ENCODE data around the gene GLTP. TPM values are rescaled to one million over a fixed set of nuclear protein-coding genes. Genes with fewer than 3 reads are reported as not detected.

GLTP gene
- total and polyA plus RNA-seq, 2 of the 4 experiments (the other 2 are of a cell fraction), result 34.4 to 58.4 TPM

DNA sequence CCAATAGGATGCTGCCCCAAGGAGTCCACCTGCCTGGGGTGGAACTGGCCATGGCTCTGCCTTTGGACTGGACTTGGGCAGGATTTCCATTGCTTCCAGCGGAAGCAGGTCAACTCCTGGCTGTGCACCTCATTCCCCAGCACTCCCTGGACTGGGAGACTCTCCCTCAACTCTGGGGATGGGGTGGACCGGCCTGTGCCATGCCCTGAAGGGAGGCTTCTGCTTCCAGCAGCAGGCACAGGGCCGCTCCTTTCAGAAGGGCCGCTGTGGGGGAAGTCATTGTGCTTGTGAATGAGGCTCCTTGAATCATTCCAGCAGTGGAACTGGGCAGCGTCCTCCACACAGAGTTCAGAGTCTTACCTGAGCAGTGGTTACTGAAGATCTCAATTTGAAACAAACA is 42.7 kb upstream of the GLTP start:
- dilution Hi-C loops (cut with HindIII; ENCODE audit: low sequenced_read_pairs, unreplicated experiment) (no loop called here), in situ Hi-C loops (cut with MboI; ENCODE audit: low sequenced_read_pairs) (no loop called here), intact Hi-C loops (cut with micrococcal nuclease) (no loop called here)
- no peak overlapping the region for H2AK9ac ChIP-seq (replicated peaks; ENCODE audit: low read depth, low read length, poor library complexity)
- no peak for DNase-seq
- POLR2A ChIA-PET (ENCODE audit: unreplicated experiment), result no interaction called here
- no peak overlapping the region for H3K4ac ChIP-seq (ENCODE audit: low read depth, low read length)
- H2BK120ac ChIP-seq (ENCODE audit: low read depth, low read length), result no peak overlapping the region
- no peak overlapping the region for H4K8ac ChIP-seq (ENCODE audit: low read depth in 2 of 2, low read length in 2 of 2)
- H3K14ac ChIP-seq (replicated peaks; ENCODE audit: low read depth, low read length), result no peak overlapping the region
- no peak for ATAC-seq (ENCODE audit: low read depth)
- H4K5ac ChIP-seq (ENCODE audit: low read depth, low read length), result no peak overlapping the region
- H3K4me1 ChIP-seq (ENCODE audit: control insufficient read depth, insufficient read depth, low read length), result no peaks in the 10 kb centered on the region; the same call in 1 of the 2 replicates
- BruUV-seq (replicated peaks), result no TSS peak
- H2AK5ac ChIP-seq (ENCODE audit: low read depth, low read length), result no peak overlapping the region
- CTCF ChIA-PET, result no interaction called here
- no peak overlapping the region for H2AFZ ChIP-seq (replicated peaks; ENCODE audit: low read length, poor library complexity)
- H3K27ac ChIP-seq (ENCODE audit: insufficient read depth, low read length), result no peak overlapping the region
- H3K23ac ChIP-seq (ENCODE audit: low read depth, low read length), result no peak overlapping the region
- H2BK20ac ChIP-seq (ENCODE audit: low read depth, low read length), result no peak overlapping the region
- no peak overlapping the region for H3K56ac ChIP-seq (ENCODE audit: extremely low read depth, insufficient read depth, low read length)
- H3K9me1 ChIP-seq (ENCODE audit: insufficient read depth, low read length), result no peaks in the 10 kb centered on the region
- H2BK15ac ChIP-seq (ENCODE audit: low read depth, low read length), result no peak overlapping the region
- no peak overlapping the region for H4K91ac ChIP-seq (ENCODE audit: insufficient read depth, low read depth, low read length)
- 71% methylated on average over 1 of the region's 5 CpGs; no CpG with 5 or more reads in 1 of the 2 experiments for WGBS, 2 experiments (ENCODE audit: extremely low coverage in 2 of 2, insufficient read length in 1 of 2)
- H3K79me1 ChIP-seq (ENCODE audit: low read depth in 1 of 2, low read length in 2 of 2), result no peaks in the 10 kb centered on the region
- no peak overlapping the region for H3K4me3 ChIP-seq (ENCODE audit: insufficient read depth, low read depth, low read length)
- no peaks in the 10 kb centered on the region for H3K27me3 ChIP-seq (ENCODE audit: control insufficient read depth, insufficient read depth, low read length)
- H3K4me2 ChIP-seq (ENCODE audit: low read depth, low read length), result no peak overlapping the region
- TF ChIP-seq NFE2L2 (IDR thresholded peaks at IDR 0.05; ENCODE audit: low read depth, low read length) (no peak), POLR2A (IDR thresholded peaks at IDR 0.05; ENCODE audit: low read depth, low read length) (no peak)
- TF ChIP-seq, protein P1, sequence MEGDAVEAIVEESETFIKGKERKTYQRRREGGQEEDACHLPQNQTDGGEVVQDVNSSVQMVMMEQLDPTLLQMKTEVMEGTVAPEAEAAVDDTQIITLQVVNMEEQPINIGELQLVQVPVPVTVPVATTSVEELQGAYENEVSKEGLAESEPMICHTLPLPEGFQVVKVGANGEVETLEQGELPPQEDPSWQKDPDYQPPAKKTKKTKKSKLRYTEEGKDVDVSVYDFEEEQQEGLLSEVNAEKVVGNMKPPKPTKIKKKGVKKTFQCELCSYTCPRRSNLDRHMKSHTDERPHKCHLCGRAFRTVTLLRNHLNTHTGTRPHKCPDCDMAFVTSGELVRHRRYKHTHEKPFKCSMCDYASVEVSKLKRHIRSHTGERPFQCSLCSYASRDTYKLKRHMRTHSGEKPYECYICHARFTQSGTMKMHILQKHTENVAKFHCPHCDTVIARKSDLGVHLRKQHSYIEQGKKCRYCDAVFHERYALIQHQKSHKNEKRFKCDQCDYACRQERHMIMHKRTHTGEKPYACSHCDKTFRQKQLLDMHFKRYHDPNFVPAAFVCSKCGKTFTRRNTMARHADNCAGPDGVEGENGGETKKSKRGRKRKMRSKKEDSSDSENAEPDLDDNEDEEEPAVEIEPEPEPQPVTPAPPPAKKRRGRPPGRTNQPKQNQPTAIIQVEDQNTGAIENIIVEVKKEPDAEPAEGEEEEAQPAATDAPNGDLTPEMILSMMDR (conservative IDR thresholded peaks at IDR 0.05; ENCODE audit: low read depth, low read length), result no peak
- H4K20me1 ChIP-seq (ENCODE audit: insufficient read depth, low read length), result no peaks in the 10 kb centered on the region
- H3K18ac ChIP-seq (ENCODE audit: low read depth, low read length), result no peak overlapping the region
- no peak overlapping the region for H3K9ac ChIP-seq (ENCODE audit: low read depth, low read length)
- no peaks in the 10 kb centered on the region for H3K9me3 ChIP-seq (ENCODE audit: control insufficient read depth, insufficient read depth, low read length)
- no peak overlapping the region for H2BK5ac ChIP-seq (ENCODE audit: low read depth, low read length, poor library complexity, severe bottlenecking)
- peaks cover 19% of the 10 kb centered on the region for H3K36me3 ChIP-seq (ENCODE audit: control insufficient read depth, insufficient read depth, low read length)
